Measurements from ENCODE around the gene TAS2R41.
"Not testable (repeated sequence)": the region's sequence is repeated elsewhere in the genome, so short reads cannot be mapped to it uniquely, and the experiment has no call there.

TAS2R41 gene

DNA sequence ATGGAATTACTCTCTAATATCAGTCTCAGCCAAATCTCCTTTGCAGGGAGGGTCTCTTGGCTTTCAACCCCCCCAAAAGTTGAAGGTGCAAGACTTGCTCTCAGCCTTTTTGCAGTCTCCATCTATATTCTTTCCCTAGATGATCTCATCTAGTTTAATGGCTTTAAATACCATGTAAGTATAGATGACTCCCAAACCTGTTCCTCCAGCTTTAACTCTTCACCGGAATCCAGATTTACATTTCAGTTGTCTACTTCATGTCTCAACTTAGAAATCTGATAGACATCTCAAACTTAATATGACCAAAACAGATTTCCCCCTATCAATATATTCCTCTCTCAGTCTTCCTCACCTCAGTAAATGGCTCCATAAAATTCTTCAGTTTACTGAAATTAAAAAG, 9.9 kb upstream of the TAS2R41 start:
- no peaks in the 10 kb centered on the region for H3K4me1 ChIP-seq (ENCODE audit: control insufficient read depth, insufficient read depth, low read length)
- H3K9me3 ChIP-seq (ENCODE audit: control insufficient read depth, low read length), result no peaks in the 10 kb centered on the region
- no peak overlapping the region for H3K4me3 ChIP-seq (ENCODE audit: insufficient read depth, low read depth, low read length)
- WGBS, 2 experiments, result 98 to 100% methylated on average over 1 of the region's 1 CpG
- no peaks in the 10 kb centered on the region for H3K36me3 ChIP-seq (ENCODE audit: control insufficient read depth, insufficient read depth, low read length)
- H3K27me3 ChIP-seq (ENCODE audit: control insufficient read depth, insufficient read depth, low read length, poor library complexity, severe bottlenecking), result no peaks in the 10 kb centered on the region
- no peak overlapping the region for H3K27ac ChIP-seq (ENCODE audit: insufficient read depth, low read depth, low read length, poor library complexity, severe bottlenecking)

DNA sequence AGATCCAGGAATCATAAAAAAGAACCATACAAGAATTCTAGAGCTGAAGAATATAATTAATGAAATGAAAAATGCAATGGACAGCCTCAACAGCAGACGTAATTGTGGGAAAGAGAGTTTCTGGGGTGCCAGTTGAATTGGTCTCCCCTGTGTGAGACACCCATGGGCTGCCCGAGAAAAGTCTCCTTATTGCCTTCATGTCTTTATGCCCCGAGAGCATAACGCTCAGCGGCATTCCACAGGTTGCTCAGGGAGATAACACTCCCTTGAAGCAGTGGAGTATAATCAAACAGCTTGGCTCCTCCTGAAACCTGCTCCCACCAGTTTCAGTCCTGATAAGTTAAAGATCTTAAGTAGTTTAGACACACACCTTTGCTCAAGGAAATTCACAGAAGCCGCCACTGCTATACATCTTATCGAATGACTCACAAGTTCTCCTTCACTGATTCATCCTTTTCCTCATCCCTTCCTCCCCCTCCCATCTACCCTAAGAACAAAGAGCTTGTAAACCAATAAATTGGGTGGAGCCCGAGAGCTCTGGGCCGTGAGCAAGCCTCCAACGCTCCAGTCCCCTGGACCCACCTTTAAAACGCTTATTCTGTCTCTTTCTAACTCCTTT, 5.5 kb upstream of the TAS2R41 start:
- H3K27me3 ChIP-seq (ENCODE audit: control insufficient read depth, insufficient read depth, low read length, poor library complexity, severe bottlenecking); H3K36me3 ChIP-seq (ENCODE audit: control insufficient read depth, insufficient read depth, low read length); H3K27ac ChIP-seq (ENCODE audit: insufficient read depth, low read depth, low read length, poor library complexity, severe bottlenecking); H3K4me3 ChIP-seq (ENCODE audit: insufficient read depth, low read depth, low read length); H3K9me3 ChIP-seq (ENCODE audit: control insufficient read depth, low read length); H3K4me1 ChIP-seq (ENCODE audit: control insufficient read depth, insufficient read depth, low read length): not testable (repeated sequence)
- 80 to 84% methylated on average over 11 of the region's 11 CpGs for WGBS, 2 experiments

DNA sequence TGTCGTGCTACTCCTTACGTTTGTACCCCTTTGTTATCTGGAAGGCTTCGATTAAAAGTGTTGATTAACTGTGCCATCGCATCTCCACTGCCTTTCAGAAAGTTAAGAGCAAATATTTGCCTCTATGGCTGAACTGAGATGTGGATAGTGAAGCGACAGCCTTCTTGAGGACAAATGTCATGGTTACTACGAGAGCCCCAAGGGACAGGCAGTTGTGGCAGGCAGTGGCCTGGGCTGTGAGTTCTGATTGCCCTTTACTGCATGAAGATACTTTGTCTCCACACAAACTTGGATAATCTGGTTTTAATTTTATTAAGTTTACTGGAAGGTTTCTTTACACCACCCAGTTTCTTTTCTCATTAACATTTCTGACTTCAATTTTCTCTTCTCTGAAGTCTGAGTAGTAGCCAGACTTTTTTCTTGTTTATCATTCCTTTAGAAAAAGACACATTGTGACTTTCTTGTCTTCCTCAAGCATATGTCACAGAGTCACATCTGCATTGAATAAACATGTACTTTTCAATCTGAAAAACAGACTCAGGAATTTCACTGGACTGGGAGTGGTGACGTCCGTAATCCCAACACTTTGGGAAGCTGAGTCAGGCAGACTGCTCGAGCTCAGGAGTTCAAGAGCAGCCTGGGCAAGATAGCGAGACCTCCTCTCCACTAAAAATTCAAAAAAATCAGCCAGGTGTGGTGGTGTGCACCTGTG, 1.5 kb downstream of the TAS2R41 start:
- Histone ChIP-seq H3K9me3 (ENCODE audit: control insufficient read depth, low read length) (no peaks in the 10 kb centered on the region), H3K4me3 (ENCODE audit: insufficient read depth, low read depth, low read length) (no peak overlapping the region), H3K27ac (ENCODE audit: insufficient read depth, low read depth, low read length, poor library complexity, severe bottlenecking) (no peak overlapping the region), H3K36me3 (ENCODE audit: control insufficient read depth, insufficient read depth, low read length) (no peaks in the 10 kb centered on the region), H3K4me1 (ENCODE audit: control insufficient read depth, insufficient read depth, low read length) (no peaks in the 10 kb centered on the region), H3K27me3 (ENCODE audit: control insufficient read depth, insufficient read depth, low read length, poor library complexity, severe bottlenecking) (no peaks in the 10 kb centered on the region)
- WGBS, 2 experiments, result 85 to 89% methylated on average over 10 of the region's 10 CpGs

DNA sequence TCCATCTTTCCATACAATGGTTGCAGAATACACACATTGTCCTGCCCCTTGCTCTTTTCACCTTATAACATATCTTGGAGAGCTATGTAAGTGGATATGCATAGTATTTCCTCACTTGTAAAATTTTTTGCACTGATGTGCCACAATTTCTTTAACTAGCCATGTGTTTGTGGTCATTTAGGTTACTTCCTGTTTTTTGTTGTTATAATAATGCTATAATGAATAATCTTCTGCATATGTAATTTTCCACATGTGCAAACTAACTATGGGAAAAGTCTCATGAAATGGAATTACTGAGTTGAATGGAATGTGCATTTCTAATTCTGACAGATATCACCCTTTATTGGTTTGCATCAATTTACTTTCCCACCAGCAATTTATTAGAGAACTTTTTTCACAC, 2.8 kb downstream of the TAS2R41 start:
- Histone ChIP-seq H3K27ac (ENCODE audit: insufficient read depth, low read depth, low read length, poor library complexity, severe bottlenecking) (no peak overlapping the region), H3K36me3 (ENCODE audit: control insufficient read depth, insufficient read depth, low read length) (no peaks in the 10 kb centered on the region), H3K9me3 (ENCODE audit: control insufficient read depth, low read length) (no peaks in the 10 kb centered on the region), H3K4me1 (ENCODE audit: control insufficient read depth, insufficient read depth, low read length) (no peaks in the 10 kb centered on the region), H3K4me3 (ENCODE audit: insufficient read depth, low read depth, low read length) (no peak overlapping the region), H3K27me3 (ENCODE audit: control insufficient read depth, insufficient read depth, low read length, poor library complexity, severe bottlenecking) (no peaks in the 10 kb centered on the region)

DNA sequence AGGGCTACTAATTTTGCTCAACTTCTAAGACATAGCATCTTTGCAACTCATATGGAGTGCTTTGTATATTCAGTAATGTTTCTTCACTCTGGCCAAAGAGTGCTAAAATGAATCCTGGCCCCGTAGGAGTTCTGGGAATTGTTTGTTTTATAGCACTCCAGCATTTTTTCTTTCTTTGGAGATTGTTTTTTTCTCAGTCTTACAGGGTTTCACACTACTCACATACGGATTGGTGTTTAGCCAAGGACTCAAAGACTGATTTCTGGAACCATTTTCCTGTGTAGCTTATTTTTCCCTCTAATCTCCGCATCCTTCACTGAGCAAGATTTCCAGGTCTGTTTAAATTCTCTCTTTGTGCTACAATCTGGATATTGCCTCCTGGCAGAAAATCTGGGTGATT, 6.4 kb downstream of the TAS2R41 start:
- Histone ChIP-seq H3K27me3 (ENCODE audit: control insufficient read depth, insufficient read depth, low read length, poor library complexity, severe bottlenecking) (no peaks in the 10 kb centered on the region), H3K36me3 (ENCODE audit: control insufficient read depth, insufficient read depth, low read length) (no peaks in the 10 kb centered on the region), H3K4me1 (ENCODE audit: control insufficient read depth, insufficient read depth, low read length) (no peaks in the 10 kb centered on the region), H3K4me3 (ENCODE audit: insufficient read depth, low read depth, low read length) (no peak overlapping the region), H3K27ac (ENCODE audit: insufficient read depth, low read depth, low read length, poor library complexity, severe bottlenecking) (no peak overlapping the region), H3K9me3 (ENCODE audit: control insufficient read depth, low read length) (no peaks in the 10 kb centered on the region)
- WGBS, 2 experiments, result 87 to 90% methylated on average over 3 of the region's 3 CpGs

DNA sequence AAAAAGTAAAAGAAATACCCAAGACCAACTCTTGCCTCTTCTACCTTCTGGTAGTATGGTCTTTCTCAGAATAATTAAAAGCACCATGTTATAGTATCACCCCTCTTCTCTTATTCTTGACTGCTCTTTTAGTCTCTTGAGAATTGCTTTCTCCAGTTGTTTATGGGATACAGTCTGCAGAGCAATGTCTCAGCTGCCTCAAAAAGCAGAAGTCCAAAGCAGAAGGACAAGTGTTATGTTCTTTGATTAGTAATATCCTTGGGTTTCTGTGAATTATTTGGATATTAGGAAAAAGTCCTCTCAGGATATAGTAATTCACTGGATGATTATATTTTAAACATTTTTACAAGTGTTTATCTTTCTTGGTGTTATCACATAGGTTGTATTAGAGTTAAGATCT, 7.4 kb downstream of the TAS2R41 start:
- Histone ChIP-seq H3K4me3 (ENCODE audit: insufficient read depth, low read depth, low read length) (no peak overlapping the region), H3K36me3 (ENCODE audit: control insufficient read depth, insufficient read depth, low read length) (no peaks in the 10 kb centered on the region), H3K27ac (ENCODE audit: insufficient read depth, low read depth, low read length, poor library complexity, severe bottlenecking) (no peak overlapping the region), H3K9me3 (ENCODE audit: control insufficient read depth, low read length) (no peaks in the 10 kb centered on the region), H3K27me3 (ENCODE audit: control insufficient read depth, insufficient read depth, low read length, poor library complexity, severe bottlenecking) (no peaks in the 10 kb centered on the region), H3K4me1 (ENCODE audit: control insufficient read depth, insufficient read depth, low read length) (no peaks in the 10 kb centered on the region)

DNA sequence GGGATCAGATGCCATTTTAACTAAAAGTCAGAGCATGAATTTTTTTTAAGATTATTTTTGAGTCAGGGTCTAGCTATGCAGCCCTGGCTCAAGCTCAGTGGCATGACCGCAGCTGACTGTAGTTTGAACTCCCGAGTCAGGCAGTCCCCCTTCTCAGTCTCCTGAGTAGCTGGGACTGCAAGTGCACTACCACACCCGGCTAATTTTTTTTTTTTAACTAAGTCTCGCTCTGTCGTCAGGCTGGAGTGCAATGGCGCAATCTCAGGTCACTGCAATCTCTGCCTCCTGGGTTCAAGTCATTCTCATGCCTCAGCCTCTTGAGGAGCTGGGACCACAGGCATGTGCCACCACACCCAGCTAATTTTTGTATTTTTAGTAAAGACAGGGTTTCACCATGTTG, 7.8 kb downstream of the TAS2R41 start:
- Histone ChIP-seq H3K4me1 (ENCODE audit: control insufficient read depth, insufficient read depth, low read length) (no peaks in the 10 kb centered on the region), H3K27me3 (ENCODE audit: control insufficient read depth, insufficient read depth, low read length, poor library complexity, severe bottlenecking) (no peaks in the 10 kb centered on the region), H3K4me3 (ENCODE audit: insufficient read depth, low read depth, low read length) (no peak overlapping the region), H3K36me3 (ENCODE audit: control insufficient read depth, insufficient read depth, low read length) (no peaks in the 10 kb centered on the region), H3K9me3 (ENCODE audit: control insufficient read depth, low read length) (no peaks in the 10 kb centered on the region), H3K27ac (ENCODE audit: insufficient read depth, low read depth, low read length, poor library complexity, severe bottlenecking) (no peak overlapping the region)
- 91 to 93% methylated on average over 6 of the region's 6 CpGs for WGBS, 2 experiments

DNA sequence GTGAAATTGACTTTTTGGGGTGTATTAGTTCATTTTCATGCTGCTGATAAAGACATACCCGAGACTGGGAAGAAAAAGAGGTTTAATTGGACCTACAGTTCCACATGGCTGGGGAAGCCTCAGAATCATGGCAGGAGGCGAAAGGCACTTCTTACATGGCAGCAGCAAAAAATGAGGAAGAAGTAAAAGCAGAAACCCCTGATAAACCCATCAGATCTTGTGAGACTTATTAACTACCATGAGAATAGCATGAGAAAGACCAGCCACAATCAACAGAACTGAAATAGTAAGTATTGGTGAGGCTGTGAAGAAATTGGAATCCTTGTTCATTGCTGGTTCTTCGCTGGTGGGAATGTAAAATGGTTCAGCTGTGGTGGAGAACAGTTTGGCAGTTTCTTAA, 8.6 kb downstream of the TAS2R41 start:
- not testable (repeated sequence) for H3K36me3 ChIP-seq (ENCODE audit: control insufficient read depth, insufficient read depth, low read length); H3K9me3 ChIP-seq (ENCODE audit: control insufficient read depth, low read length); H3K27me3 ChIP-seq (ENCODE audit: control insufficient read depth, insufficient read depth, low read length, poor library complexity, severe bottlenecking); H3K4me1 ChIP-seq (ENCODE audit: control insufficient read depth, insufficient read depth, low read length); H3K27ac ChIP-seq (ENCODE audit: insufficient read depth, low read depth, low read length, poor library complexity, severe bottlenecking); H3K4me3 ChIP-seq (ENCODE audit: insufficient read depth, low read depth, low read length)
- WGBS, 2 experiments, result 95 to 98% methylated on average over 3 of the region's 3 CpGs

DNA sequence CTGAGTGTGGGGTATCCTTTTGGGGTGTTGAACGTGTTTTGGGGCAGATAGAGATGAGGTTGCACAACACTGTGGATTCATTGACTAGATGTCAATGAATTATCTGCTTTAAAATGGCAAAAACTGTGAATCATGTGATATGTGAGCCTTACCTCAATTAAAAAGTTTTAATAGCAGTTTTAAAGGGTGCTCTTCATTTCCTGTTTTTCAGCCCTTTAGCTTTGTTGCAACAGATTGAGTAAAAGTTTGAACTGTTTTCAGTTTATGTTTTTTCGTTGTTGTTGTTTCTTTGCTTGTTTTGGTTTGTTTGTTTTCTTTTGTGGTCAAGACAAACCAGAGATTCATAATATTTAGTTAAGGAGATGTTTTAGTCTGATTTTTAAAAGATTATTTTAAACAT, 9.4 kb downstream of the TAS2R41 start:
- Histone ChIP-seq H3K9me3 (ENCODE audit: control insufficient read depth, low read length) (no peaks in the 10 kb centered on the region), H3K4me3 (ENCODE audit: insufficient read depth, low read depth, low read length) (no peak overlapping the region), H3K4me1 (ENCODE audit: control insufficient read depth, insufficient read depth, low read length) (no peaks in the 10 kb centered on the region), H3K36me3 (ENCODE audit: control insufficient read depth, insufficient read depth, low read length) (no peaks in the 10 kb centered on the region), H3K27ac (ENCODE audit: insufficient read depth, low read depth, low read length, poor library complexity, severe bottlenecking) (no peak overlapping the region), H3K27me3 (ENCODE audit: control insufficient read depth, insufficient read depth, low read length, poor library complexity, severe bottlenecking) (no peaks in the 10 kb centered on the region)
- WGBS, 2 experiments, result 87 to 88% methylated on average over 2 of the region's 2 CpGs

DNA sequence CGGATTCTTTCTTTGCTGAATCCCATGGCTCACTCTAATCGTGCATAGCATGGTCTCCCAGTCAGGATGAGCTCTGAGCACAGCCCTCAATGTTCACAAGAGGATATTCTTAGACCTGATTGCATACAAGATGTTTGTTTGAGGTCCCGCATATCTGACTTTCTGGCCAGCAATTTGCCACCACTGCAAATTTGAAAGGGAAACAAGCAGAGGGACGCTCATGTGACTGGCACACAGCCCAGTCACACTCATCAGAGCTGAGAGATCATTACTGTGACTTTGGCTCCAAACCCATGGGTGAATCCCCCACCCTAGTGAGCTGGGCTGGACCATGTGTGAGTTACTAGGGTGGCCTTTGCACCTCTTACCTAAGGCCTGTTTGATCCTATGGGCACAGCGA, 9.9 kb downstream of the TAS2R41 start:
- Histone ChIP-seq H3K36me3 (ENCODE audit: control insufficient read depth, insufficient read depth, low read length) (no peaks in the 10 kb centered on the region), H3K4me3 (ENCODE audit: insufficient read depth, low read depth, low read length) (no peak overlapping the region), H3K27me3 (ENCODE audit: control insufficient read depth, insufficient read depth, low read length, poor library complexity, severe bottlenecking) (no peaks in the 10 kb centered on the region), H3K27ac (ENCODE audit: insufficient read depth, low read depth, low read length, poor library complexity, severe bottlenecking) (no peak overlapping the region), H3K9me3 (ENCODE audit: control insufficient read depth, low read length) (no peaks in the 10 kb centered on the region), H3K4me1 (ENCODE audit: control insufficient read depth, insufficient read depth, low read length) (no peaks in the 10 kb centered on the region)
- 92 to 93% methylated on average over 5 of the region's 5 CpGs for WGBS, 2 experiments

Data from ectodermal cell (in vitro differentiated cells).